ENCODE results near the gene RPS21. TPM values are rescaled to one million over a fixed set of nuclear protein-coding genes. Genes with fewer than 3 reads are reported as not detected.

The RPS21 gene
- total RNA-seq, 1 experiment from 2014 or later = 1,761 TPM

DNA sequence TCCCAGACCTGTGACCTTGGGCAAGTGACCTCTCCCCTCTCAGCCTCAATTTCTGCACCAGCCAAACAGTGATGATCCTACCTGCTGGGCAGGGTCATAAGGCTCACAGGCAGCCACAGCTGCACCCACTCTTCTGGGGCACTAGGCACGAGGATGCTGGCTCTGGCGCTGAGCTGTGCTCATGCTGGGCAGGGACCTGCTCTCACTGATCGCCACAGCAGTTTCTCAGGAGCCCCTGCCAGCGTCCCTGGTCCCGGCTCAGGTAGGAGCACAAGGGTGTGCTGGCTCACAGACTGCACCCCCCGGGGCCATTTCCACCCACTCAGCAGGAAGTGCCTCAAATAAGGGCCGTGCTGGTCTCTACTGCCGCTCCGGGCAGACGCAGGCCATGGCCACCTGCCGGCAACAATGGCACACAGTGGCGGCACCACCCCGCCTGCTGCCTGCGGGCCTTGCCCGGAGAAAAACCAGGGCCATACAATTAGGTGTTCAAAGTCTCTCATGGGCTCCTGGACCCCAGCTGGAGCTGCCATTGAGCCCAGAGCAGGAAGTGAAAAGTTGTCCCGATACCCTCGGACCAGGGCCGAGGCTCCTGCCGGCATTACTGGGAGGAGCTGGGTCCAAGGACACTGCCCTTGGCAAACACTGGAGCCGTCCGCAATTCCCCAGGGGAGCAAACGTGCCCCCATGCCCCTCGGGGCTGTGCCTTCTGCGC is 24.7 kb downstream of the RPS21 start:
- Histone ChIP-seq H3K4me1 (ENCODE audit: control insufficient read depth, insufficient read depth, low read length) (peaks cover 19% of the 10 kb centered on the region), H3K27me3 (ENCODE audit: control insufficient read depth, insufficient read depth, low read length) (no peaks in the 10 kb centered on the region), H3K36me3 (ENCODE audit: control insufficient read depth, insufficient read depth, low read length) (no peaks in the 10 kb centered on the region), H3K27ac (ENCODE audit: low read length) (no peak overlapping the region), H3K9me3 (ENCODE audit: control insufficient read depth, insufficient read depth, low read depth, low read length) (no peaks in the 10 kb centered on the region), H3K4me3 (ENCODE audit: low read depth in 2 of 2, low read length in 2 of 2) (no peak overlapping the region)
- TF ChIP-seq, protein P1, sequence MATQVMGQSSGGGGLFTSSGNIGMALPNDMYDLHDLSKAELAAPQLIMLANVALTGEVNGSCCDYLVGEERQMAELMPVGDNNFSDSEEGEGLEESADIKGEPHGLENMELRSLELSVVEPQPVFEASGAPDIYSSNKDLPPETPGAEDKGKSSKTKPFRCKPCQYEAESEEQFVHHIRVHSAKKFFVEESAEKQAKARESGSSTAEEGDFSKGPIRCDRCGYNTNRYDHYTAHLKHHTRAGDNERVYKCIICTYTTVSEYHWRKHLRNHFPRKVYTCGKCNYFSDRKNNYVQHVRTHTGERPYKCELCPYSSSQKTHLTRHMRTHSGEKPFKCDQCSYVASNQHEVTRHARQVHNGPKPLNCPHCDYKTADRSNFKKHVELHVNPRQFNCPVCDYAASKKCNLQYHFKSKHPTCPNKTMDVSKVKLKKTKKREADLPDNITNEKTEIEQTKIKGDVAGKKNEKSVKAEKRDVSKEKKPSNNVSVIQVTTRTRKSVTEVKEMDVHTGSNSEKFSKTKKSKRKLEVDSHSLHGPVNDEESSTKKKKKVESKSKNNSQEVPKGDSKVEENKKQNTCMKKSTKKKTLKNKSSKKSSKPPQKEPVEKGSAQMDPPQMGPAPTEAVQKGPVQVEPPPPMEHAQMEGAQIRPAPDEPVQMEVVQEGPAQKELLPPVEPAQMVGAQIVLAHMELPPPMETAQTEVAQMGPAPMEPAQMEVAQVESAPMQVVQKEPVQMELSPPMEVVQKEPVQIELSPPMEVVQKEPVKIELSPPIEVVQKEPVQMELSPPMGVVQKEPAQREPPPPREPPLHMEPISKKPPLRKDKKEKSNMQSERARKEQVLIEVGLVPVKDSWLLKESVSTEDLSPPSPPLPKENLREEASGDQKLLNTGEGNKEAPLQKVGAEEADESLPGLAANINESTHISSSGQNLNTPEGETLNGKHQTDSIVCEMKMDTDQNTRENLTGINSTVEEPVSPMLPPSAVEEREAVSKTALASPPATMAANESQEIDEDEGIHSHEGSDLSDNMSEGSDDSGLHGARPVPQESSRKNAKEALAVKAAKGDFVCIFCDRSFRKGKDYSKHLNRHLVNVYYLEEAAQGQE (IDR thresholded peaks at IDR 0.05; ENCODE audit: insufficient read depth in 1 of 2, low read depth in 2 of 2, low read length in 1 of 2) = no peak
- TF ChIP-seq SIN3A (IDR thresholded peaks at IDR 0.05; ENCODE audit: borderline replicate concordance, insufficient read depth, low read depth, low read length) = no peak
- no peak for TF ChIP-seq POLR2AphosphoS5 (IDR thresholded peaks at IDR 0.05; ENCODE audit: low read depth, low read length)
- TF ChIP-seq, protein P2, sequence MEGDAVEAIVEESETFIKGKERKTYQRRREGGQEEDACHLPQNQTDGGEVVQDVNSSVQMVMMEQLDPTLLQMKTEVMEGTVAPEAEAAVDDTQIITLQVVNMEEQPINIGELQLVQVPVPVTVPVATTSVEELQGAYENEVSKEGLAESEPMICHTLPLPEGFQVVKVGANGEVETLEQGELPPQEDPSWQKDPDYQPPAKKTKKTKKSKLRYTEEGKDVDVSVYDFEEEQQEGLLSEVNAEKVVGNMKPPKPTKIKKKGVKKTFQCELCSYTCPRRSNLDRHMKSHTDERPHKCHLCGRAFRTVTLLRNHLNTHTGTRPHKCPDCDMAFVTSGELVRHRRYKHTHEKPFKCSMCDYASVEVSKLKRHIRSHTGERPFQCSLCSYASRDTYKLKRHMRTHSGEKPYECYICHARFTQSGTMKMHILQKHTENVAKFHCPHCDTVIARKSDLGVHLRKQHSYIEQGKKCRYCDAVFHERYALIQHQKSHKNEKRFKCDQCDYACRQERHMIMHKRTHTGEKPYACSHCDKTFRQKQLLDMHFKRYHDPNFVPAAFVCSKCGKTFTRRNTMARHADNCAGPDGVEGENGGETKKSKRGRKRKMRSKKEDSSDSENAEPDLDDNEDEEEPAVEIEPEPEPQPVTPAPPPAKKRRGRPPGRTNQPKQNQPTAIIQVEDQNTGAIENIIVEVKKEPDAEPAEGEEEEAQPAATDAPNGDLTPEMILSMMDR (IDR thresholded peaks at IDR 0.05) = no peak
- TF ChIP-seq TCF7L2 (IDR thresholded peaks at IDR 0.05; ENCODE audit: low read depth, low read length) = no peak
- ATAC-seq (no peak), DNase-seq (ENCODE audit: low read depth, low spot score) (no peak)
- in situ Hi-C loops (cut with HindIII; ENCODE audit: low pct_unique_long_range_greater_than_20kb, low sequenced_read_pairs) = no loop called here
- intact Hi-C loops (cut with micrococcal nuclease; ENCODE audit: unreplicated experiment) = no loop called here
- CTCF ChIA-PET = no interaction called here
- no TSS peak for BruUV-seq (replicated peaks)
- POLR2A ChIA-PET = no interaction called here

DNA sequence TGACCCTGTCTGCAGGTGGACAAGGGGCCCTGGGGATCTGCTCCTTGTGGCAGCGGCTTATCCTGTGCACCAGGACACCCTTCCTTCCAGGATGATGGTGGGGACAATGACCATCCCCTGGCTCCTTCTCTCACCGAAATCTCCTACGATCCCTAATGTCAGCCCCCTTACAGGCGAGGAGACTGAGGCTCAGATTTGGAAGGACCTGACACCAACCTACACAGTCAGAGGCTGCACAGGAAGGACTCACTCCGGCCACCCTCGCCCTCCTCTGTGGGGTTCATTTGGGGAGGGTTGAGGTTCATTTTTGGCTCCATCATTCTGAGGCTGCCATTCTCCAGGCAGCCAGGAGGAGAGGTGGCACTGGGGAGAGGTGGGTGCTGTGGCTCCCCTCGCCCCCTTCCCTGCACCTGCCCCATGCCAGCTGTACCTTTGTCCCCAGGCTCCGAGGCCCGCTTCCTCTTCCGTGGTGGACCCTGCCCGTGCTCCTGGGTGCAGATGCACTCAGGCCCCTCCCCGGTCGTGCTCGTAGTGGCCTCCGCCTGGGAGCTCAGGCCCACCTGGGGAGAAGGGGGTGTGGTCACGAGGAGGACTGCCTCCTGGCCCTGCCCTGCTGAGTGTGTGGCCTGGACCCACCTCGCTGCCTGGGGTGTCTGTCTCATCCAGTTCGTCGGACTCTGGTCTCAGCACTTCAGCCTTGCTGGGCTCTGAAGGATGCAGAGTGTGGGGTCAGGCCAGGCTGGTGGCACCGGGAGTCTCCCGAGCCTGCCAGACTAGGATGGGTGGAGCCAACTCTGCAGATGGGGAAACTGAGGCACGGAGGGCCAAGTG is 25.5 kb downstream of the RPS21 start:
- H3K27me3 ChIP-seq (ENCODE audit: control insufficient read depth, insufficient read depth, low read length) = no peaks in the 10 kb centered on the region
- H3K4me3 ChIP-seq (ENCODE audit: low read depth in 2 of 2, low read length in 2 of 2) = no peak overlapping the region
- BruUV-seq (replicated peaks) = no TSS peak
- no peaks in the 10 kb centered on the region for H3K36me3 ChIP-seq (ENCODE audit: control insufficient read depth, insufficient read depth, low read length)
- CTCF ChIA-PET = interaction anchor here (0.6 kb wide), 1 partner anchor 65 kb away, joined by 3 read pairs; no protein-coding TSS in a partner anchor
- in situ Hi-C loops (cut with HindIII; ENCODE audit: low pct_unique_long_range_greater_than_20kb, low sequenced_read_pairs) = no loop called here
- H3K4me1 ChIP-seq (ENCODE audit: control insufficient read depth, insufficient read depth, low read length) = peaks cover 19% of the 10 kb centered on the region
- no peaks in the 10 kb centered on the region for H3K9me3 ChIP-seq (ENCODE audit: control insufficient read depth, insufficient read depth, low read depth, low read length)
- intact Hi-C loops (cut with micrococcal nuclease; ENCODE audit: unreplicated experiment) = no loop called here
- DNase-seq (ENCODE audit: low read depth, low spot score) (no peak), ATAC-seq (no peak)
- TF ChIP-seq, protein P2 (IDR thresholded peaks at IDR 0.05) = no peak
- TF ChIP-seq POLR2AphosphoS5 (IDR thresholded peaks at IDR 0.05; ENCODE audit: low read depth, low read length) = no peak
- TF ChIP-seq, protein P1 (IDR thresholded peaks at IDR 0.05; ENCODE audit: insufficient read depth in 1 of 2, low read depth in 2 of 2, low read length in 1 of 2) = no peak
- TF ChIP-seq TCF7L2 (IDR thresholded peaks at IDR 0.05; ENCODE audit: low read depth, low read length) = no peak
- no peak for TF ChIP-seq SIN3A (IDR thresholded peaks at IDR 0.05; ENCODE audit: borderline replicate concordance, insufficient read depth, low read depth, low read length)
- H3K27ac ChIP-seq (ENCODE audit: low read length) = no peak overlapping the region
- POLR2A ChIA-PET = no interaction called here
